ENCODE results near the gene LRRC72.
"Not testable (repeated sequence)": the region's sequence is repeated elsewhere in the genome, so short reads cannot be mapped to it uniquely, and the experiment has no call there.

Gene LRRC72

DNA sequence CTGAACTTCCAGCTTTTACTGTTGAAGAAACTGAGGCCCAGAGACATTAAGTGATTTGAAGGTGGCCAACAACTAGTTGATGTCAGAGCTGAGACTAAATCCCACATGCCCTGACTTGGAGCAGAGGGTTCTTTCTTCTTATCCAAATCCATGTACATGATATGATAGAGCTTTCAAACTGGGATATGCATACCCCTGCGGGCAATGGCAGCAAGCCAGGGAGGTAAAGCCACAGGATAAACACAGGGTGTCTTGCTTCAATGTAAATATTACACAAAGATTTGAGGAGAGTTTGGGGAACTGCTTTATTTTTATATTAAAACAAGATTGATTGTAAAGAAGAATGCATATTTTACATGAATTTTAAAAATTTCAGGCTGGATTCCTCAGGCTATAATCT lies 2.3 kb upstream of the LRRC72 start:
- no peak for DNase-seq (ENCODE audit: insufficient read length, low spot score)

DNA sequence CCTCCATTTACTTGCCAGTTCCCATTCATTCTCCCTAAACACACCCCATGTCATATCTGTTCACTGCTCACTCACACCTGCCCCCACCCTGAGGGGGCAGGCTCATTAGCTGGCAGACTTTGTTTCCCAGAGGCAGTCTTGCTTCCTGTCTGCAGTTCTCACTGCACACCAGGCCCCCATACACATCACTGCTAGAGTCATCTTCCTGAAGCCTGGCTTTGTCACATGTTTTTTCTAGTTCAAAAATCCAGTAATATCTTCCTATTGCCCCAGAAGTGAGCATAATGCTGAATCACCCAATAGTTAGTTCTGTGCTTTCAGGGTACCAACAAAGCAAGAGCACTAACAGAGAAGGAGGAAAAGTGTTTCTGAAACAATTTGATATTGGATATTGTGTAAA lies 1.9 kb downstream of the LRRC72 start:
- no peak for FAIRE-seq
- no peak for DNase-seq (ENCODE audit: insufficient read length, low spot score)

More for the DNA sequence above, 2.3 kb upstream of the LRRC72 start:
- FAIRE-seq = no peak

DNA sequence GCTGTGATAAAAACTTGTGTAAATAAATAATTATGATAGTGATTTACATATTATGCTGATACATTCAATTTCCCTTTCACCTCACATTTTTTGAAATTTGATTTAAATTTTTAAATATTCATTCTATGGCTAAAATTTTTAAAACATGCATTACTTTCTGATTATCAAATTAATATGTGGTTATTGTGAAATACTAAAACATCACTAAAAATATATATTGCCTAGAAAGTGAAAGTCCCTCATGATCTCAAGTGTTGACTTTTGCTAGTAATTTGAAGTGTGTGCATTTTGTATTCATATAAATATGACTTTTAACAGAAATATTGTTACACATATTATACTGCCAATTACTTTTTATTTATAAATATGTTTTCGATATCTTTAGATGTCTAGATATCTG lies 3.1 kb downstream of the LRRC72 start:
- no peak for DNase-seq (ENCODE audit: insufficient read length, low spot score)
- FAIRE-seq = no peak

DNA sequence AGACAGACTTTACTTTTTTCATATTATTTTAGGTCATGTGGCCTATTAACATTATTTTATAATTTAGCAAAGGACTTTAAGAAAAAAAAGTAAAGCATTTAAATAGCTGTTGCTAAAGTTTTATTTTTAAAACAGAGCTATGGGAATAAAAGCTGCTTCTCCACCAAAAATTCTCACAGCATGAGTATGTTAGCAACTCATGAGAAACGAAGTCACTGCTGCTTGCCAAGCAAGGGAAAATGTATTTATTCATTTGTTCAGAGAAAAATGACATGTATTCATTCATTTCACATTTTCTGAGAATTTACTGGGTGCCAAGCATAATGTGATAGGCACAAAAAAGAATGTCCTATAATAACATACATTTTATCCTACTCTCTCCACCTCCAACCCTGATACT lies 5.1 kb downstream of the LRRC72 start:
- no peak for DNase-seq (ENCODE audit: insufficient read length, low spot score)

DNA sequence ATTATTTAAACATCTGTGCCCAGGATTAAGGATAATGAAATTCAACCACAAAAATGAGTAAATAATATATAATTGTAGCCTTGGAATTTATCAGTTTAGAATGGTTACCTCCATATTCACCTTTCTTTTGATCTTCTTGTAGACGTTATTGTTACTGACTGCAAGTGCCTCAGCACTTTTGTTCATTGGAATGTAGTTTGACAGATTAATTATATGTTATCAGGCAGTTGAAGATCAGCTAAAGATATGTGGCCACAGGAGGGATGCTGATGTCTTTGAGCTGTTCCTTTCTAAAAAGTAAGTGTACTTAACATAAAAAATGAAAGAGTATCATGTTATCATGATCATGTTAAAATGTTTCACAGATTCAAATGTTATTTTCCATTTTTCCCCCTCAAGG lies 5.6 kb downstream of the LRRC72 start:
- FAIRE-seq (no peak), DNase-seq (ENCODE audit: insufficient read length, low spot score) (no peak)

More for the DNA sequence above, 5.1 kb downstream of the LRRC72 start:
- FAIRE-seq = no peak

DNA sequence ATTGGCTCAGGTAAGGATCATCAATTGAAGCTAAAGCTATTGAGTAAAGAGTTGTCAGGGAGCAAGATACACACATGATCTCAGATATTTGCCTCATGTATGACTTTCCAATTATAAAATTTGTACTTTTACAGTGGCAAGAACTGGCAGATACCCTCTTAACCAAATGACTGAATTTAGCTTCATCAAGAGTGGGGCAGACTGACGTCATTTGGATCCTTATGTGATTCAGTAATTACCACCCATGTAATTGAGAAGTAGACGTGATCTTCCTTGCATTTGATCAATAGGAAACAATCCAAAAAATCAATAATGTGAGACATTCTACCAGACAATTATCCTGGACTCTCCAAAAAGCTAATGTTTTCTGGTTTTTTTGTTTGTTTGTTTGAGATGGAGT lies 8.9 kb downstream of the LRRC72 start:
- DNase-seq (ENCODE audit: insufficient read length, low spot score) (no peak), FAIRE-seq (no peak)

DNA sequence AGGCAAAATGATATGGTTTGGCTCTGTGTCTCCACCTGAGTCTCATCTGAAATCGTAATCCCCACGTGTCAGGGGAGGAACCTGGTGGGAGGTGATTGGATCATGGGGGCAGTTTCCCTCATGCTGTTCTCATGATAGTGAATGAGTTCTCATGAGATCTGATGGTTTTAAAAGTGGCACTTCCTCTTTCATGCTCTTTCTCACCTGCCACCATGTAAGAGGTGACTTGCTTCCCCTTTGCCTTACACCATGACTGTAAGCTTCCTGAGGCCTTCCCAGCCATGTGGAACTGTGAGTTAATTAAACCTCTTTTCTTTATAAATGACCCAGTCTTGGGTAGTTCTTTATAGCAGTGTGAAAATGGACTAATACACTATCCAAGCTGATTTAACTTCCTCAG lies 13.9 kb downstream of the LRRC72 start:
- not testable (repeated sequence) for FAIRE-seq; DNase-seq (ENCODE audit: insufficient read length, low spot score)

DNA sequence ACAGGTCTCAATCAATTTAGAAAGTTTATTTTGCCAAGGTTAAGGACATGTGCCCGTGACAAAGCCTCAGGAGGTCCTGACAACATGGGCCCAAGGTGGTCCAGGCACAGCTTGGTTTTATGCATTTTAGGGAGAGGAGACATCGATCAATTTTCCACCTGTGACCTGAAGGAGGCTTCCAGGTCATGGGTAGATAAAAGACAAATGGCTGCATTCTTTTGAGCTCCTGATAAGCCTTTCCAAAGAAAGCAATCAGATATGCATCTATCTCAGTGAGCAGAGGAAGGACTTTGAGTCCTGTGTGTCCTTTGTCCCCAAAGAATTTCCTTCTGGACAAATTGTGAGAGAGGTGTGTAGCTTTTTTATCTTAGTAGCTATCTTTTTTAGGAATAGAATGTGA lies 15.8 kb downstream of the LRRC72 start:
- DNase-seq (ENCODE audit: insufficient read length, low spot score) = no peak
- FAIRE-seq = no peak

DNA sequence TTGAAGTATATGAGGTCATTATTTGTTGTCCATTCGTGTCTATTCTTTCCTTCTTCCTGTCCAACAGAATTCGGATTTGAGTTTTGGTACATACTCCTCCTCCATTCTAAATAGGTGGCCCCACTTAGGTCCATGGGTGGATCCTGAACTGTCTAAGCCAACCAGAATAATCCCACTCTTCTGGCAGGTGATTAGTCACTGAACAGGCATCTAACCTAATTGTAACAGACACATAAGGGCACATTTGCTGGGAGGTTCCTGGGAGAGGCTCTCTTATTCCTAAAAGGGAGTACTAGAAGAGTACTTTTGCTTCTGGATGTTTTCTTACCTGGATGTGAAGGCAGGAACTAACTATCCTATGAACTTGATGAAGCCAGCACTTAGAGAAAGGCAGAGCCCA lies 16.8 kb downstream of the LRRC72 start:
- no peak for FAIRE-seq
- no peak for DNase-seq (ENCODE audit: insufficient read length, low spot score)

DNA sequence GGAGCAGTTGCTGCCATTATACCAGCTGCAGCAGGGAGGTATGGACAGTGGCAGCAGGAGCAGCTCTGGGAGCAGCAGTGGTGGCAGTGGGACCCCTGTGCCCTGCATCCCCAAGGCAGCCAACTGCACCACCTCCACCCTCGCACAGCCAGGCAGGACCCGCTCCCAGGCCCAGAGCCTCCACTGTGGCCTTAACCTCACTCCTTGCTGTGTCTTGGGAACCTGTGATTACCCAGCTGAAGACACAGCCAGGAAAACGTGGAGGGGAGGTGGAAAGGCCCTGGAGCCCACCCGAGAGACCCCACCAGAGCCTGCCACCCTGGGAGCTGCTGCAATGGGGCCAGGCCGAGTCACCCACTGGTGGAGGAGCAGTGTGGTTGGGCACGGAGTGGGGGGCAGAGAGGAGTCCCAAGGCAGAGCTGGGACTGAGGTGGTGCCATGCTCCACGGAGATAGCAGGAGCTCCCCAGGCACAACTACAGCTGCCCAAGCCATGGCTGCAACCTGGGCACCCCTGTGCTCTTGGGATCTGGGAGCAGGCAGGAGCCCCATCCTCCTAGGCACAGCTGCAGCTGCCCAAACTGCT lies 20.4 kb downstream of the LRRC72 start:
- FAIRE-seq (no peak), DNase-seq (ENCODE audit: insufficient read length, low spot score) (no peak)

DNA sequence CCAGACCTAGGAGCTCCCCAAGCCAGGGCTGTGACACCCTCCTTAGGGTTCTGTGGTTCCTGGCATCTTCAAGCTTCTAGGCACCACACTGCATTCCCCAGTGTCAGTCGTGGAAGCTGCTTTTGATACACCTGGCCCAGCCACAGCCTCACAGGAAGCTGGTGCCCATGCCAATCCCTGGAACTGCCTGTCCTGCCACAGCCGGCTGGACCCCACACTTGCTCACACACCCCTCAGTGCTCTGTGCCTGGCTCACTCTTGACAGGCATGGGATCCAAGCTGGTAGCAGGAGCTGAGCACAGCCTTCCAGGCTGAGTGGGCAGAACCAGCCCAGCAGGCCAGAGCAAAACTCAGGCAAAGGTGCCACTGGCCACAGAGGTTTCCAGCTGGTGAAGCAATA lies 21.8 kb downstream of the LRRC72 start:
- no peak for DNase-seq (ENCODE audit: insufficient read length, low spot score)
- FAIRE-seq = no peak

DNA sequence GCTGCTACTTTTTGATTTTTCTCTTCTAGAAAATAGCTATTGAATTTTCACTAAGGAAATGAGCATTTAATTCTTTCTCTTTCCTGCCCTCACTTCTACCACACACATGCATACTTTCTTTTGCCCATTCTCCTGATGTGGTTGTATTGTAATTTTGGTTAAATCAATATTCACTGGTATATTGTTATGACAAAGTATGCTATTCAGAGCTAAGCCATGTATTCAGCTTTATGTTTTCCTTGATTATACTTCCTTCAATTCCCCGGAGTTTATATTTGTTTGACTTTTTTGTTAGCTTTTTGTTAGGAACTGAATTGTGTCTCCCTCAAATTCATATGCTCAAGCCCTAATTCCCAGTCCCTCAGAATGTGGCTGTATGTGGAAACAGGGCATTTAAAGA lies 24.0 kb downstream of the LRRC72 start:
- no peak for DNase-seq (ENCODE audit: insufficient read length, low spot score)
- FAIRE-seq = no peak

DNA sequence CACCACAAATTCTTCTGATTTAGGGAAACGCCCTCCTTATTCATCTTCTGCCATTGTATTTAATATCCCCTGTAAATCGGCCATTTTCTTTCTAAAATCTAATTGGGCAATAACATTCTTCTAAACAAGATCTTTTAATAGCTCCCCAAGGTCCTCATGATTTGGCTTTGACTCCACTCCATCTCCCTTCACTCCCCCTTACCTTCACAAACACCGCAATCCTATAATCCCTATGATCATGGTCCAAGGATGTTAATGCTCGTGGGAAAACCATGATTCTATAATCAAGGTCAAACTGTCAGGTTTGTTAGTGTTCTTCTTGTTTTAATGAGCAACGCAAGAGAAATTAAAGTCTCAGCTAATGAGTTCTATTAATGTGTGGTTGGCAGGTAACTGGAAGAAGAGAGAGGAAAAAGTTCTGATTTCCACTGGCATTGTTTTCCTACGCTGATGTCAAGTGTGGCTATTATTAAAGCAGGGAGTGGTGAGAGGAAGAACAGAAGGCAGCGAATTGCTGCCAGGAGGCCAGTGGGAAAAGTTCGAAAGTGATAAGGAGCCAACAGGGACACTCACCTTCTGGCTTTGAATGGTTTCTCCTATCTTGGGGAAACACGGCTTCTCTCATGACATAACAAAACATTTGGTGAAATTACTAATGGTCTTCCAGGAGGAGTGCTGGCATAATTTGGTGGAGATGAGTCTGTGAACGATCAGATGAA lies 28.1 kb downstream of the LRRC72 start:
- FAIRE-seq = no peak
- DNase-seq (ENCODE audit: insufficient read length, low spot score) = no peak

DNA sequence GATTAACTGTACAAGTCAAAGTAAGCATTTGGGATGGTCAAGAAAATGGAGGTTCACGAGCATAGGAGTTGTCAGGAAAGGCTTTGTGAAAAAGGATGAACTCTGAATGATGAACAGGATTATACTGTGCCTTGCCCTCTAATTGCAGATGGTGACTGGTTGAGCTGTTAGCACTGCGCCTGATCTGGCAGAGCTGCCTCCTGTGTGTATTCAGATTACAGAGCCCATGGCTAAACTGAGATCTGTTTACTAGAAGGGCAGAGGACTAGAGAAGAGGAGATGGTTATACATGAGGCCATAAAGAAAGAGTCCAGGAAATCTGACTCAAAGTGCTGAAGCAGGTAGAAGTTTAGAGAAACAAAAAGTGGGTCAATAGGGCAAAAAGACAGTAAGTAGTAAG lies 29.7 kb downstream of the LRRC72 start:
- no peak for DNase-seq (ENCODE audit: insufficient read length, low spot score)
- FAIRE-seq = no peak

DNA sequence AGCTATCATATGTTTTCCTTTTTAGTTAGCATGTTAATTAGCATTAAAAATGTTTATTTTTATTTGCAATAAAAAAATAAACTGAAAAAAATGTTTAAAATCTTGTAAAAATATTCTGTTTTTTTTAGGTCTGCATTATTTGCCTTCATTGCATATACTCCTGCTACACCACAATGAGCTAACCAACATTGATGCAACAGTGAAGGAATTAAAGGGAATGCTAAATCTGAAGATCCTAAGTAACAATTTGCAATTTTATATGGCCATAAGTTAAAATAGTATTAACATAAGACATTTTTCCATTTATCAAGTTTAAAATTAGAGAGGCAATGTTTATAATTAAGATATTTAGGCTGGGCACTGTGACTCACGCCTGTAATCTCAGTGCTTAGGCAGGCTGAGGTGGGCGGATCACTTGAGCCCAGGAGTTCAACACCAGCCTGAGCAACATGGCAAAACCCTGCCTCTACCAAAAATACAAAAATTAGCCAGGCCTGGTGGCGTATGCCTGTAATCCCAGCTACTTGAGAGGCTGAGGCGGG lies 32.2 kb downstream of the LRRC72 start:
- FAIRE-seq (no peak), DNase-seq (ENCODE audit: insufficient read length, low spot score) (no peak)

DNA sequence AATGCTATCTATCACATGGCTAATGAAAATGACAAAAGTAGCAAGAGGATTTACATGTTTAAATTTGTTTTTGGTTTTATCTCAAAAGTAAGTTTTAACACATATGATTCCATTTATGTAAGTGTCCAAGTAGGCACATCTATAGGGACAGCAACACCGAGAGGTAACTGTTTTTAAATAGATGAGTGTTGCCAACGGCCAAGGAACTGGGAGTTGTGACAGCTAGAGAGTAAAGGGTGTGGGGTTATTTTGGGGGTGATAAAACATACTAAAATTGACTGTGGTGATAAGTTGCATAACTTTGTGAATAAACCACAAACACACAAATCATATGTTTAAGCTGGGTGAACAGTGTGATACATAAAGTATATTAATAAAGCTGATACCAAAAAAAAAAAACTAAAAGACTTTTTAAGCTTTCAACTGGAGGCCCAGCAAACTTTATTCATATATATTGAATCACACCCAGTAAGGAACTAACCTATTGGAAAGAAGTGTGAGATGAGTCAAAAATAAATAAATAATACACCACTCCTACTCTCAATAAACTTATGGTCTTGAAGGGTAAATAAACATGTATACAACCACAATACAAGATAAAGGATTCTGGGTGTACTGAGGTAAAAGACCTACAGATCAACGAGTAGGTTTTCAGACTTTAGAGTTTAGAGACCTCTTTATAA lies 33.0 kb downstream of the LRRC72 start:
- DNase-seq (ENCODE audit: insufficient read length, low spot score) = no peak
- FAIRE-seq = no peak

DNA sequence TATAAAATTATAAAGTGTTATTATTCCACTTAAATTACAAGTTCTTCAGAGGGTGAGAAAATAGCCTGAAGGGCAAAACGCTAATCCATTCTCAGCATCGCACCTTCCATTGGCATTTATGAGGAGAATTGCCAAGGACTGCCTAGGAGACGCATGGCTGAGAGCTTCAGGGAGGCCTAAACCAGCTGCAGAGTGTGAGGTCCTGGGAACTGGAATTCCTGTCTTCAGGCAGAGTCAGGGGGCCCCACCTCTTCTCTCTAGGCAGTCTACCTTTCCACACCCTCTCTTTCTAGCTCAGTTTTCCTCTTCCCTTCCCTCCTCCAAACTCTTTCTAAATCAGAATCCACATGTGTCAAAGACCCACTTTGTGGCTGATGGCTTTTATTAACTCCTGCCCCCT lies 35.3 kb downstream of the LRRC72 start:
- FAIRE-seq (no peak), DNase-seq (ENCODE audit: insufficient read length, low spot score) (no peak)

DNA sequence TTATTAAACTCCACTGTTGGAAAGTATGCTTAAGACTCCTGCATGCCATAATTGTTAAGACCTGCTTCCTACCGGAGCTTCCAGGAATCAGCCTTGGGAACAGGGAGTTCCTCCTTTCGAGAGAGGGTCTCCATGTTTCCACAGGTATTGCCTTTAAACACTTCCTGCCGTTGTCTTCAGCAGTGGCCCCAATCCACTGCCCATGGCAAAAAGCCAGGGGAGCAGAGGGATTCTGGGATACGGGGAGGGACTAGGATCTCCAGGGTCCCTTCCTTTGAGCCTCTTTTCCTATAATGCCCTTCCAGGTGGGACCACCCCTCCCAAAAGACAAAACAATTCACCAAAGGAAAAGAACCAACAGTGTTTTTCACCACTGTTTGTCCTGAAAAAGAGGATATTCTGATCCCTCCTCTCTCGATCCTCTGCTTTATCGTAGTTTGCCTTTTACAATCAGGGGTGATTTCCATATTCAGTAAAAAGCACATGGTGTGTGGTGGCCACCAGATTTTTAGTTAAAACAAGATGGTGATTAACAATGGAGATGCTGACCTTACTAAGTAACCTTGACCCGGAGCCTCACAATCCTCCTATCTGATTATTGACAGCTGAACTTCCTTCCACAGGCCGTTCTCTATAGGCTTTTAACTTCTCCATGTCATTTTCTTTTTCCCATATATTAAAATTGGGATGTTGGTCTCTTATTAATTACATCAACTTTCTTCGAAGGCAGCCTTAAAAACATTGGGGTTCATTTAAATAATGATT lies 36.0 kb downstream of the LRRC72 start:
- no peak for FAIRE-seq
- no peak for DNase-seq (ENCODE audit: insufficient read length, low spot score)

DNA sequence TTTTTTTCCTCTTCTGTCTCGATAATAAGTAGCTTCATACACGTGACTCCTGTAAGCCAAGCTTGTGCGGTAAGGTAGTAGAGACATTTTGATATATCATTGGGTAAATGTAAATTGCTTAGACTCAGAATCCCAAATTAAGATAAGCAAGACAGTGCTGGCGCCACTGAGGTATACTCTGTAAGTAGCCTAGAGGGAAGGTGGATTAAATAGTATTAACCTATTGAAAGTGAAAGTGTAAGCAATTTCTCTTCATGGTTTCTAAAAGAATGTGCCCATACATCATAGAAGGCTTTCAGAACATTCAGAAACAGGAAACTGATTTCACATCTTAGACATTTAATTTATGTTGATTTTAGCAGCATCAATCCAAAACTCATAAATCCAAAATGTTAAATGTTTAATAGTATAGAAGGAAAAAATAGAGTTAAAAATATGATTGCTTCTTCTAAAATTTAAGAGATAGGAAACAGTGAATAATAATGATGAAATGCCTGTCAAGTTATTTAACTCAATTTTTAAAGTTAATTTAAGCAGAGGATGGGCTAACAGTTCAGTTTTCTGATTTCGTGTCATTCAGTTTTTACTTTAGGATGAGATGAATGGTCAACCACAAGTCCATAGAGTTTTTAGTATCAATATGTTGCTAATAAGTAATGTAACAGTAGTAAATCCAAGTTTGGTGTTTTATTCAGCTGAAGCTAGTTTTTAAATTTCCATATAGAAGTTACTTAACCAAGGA lies 36.8 kb downstream of the LRRC72 start:
- no peak for FAIRE-seq
- DNase-seq (ENCODE audit: insufficient read length, low spot score) = no peak

DNA sequence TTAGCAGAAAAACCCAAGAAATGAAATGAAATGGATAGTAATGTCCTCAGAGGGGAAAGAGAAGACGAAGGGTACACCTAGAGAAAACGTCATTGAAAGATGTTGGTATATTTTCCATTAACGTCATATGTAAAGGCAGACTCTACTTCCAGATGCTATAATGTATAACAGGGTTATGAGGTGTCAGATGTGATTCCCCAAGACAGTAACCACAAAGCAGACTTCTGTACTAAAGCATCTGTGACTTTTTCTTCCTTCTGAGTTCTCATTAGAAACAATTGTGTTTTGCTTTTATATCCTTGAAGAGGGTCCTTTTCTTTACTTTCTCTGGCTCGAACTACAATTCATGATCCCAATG lies 37.4 kb downstream of the LRRC72 start:
- no peak for DNase-seq (ENCODE audit: insufficient read length, low spot score)
- FAIRE-seq = no peak

All from HTR-8/SVneo (cell line).